GM19099 (cell line): Measurements from ENCODE around the gene PLCZ1.

Experiments
- POLR2A ChIP-seq: IDR thresholded peaks from 3 replicates; pipeline ENCODE4 v1.6.1; 2011; ENCODE audit warnings: low read depth; ENCODE audit not compliant: insufficient read length; ENCODE audit errors: extremely low read depth

PLCZ1 gene

GRCh38 chr12:18718462-18718861 is 19.4 kb downstream of the PLCZ1 start:
- no peak for TF ChIP-seq POLR2A

- no peak for TF ChIP-seq POLR2A
Measured at GRCh38 chr12:18716236-18716635, 21.6 kb downstream of the PLCZ1 start.

- TF ChIP-seq POLR2A = no peak
Measured at GRCh38 chr12:18706798-18707197, 31.0 kb downstream of the PLCZ1 start.

- no peak for TF ChIP-seq POLR2A
Measured at GRCh38 chr12:18703911-18704310, 33.9 kb downstream of the PLCZ1 start.

- TF ChIP-seq POLR2A = no peak
Measured at GRCh38 chr12:18703321-18703720, 34.5 kb downstream of the PLCZ1 start.

GRCh38 chr12:18700271-18700670 is 37.5 kb downstream of the PLCZ1 start:
- no peak for TF ChIP-seq POLR2A

- no peak for TF ChIP-seq POLR2A
Measured at GRCh38 chr12:18696971-18697602, 40.7 kb downstream of the PLCZ1 start.

GRCh38 chr12:18690653-18691052 is 47.2 kb downstream of the PLCZ1 start:
- no peak for TF ChIP-seq POLR2A

- no peak for TF ChIP-seq POLR2A
Measured at GRCh38 chr12:18689771-18690170, 48.0 kb downstream of the PLCZ1 start.

GRCh38 chr12:18684430-18684829 is 53.4 kb downstream of the PLCZ1 start:
- no peak for TF ChIP-seq POLR2A

GRCh38 chr12:18683327-18684013 is 54.3 kb downstream of the PLCZ1 start:
- no peak for TF ChIP-seq POLR2A

- TF ChIP-seq POLR2A = no peak
Measured at GRCh38 chr12:18681818-18682217, 56.0 kb downstream of the PLCZ1 start.

- no peak for TF ChIP-seq POLR2A
Measured at GRCh38 chr12:18676996-18677588, 60.7 kb downstream of the PLCZ1 start.

GRCh38 chr12:18676141-18676540 is 61.7 kb downstream of the PLCZ1 start:
- no peak for TF ChIP-seq POLR2A

GRCh38 chr12:18658829-18659228 is 79.0 kb downstream of the PLCZ1 start:
- TF ChIP-seq POLR2A = no peak

GRCh38 chr12:18658179-18658578 is 79.6 kb downstream of the PLCZ1 start:
- no peak for TF ChIP-seq POLR2A
